Vagina (tissue), 2 donors: ENCODE results near the gene SLC39A11.

Experiments used
- CTCF ChIP-seq, 3 experiments: fragments of 450-650 bp in 2 of 3; fragments of 200-600 bp in 1 of 3; sonication (generic) in 1 of 3; IDR thresholded peaks; one replicate each; pipeline ENCODE4 v1.5.1; 2017 to 2019; ENCODE audit warnings: antibody characterized with exemption in 3 of 3, mild to moderate bottlenecking in 2 of 3, moderate library complexity in 2 of 3
- POLR2A ChIP-seq, 2 donors: fragments of 450-650 bp; IDR thresholded peaks; one replicate each; pipeline ENCODE4 v1.6.1; 2017; ENCODE audit warnings: antibody characterized with exemption in 2 of 2, mild to moderate bottlenecking in 2 of 2, moderate library complexity in 2 of 2

- TF ChIP-seq CTCF (IDR thresholded peaks at IDR 0.05) (no peak), POLR2A (IDR thresholded peaks at IDR 0.05) (no peak)
These were observed 320.1 kb downstream of the SLC39A11 start for GRCh38 chr17:72772331-72772821.
